Kasumi-1 (cell line): ENCODE data around the gene PEX5.
A peak's percentile ranks its signal among the peaks of the same experiment; 100 is the strongest.

Experiments
- DNase-seq, 2 experiments: peaks; one replicate each; lab custom pipeline; 2025; lab: John Stamatoyannopoulos, UW

PEX5 gene

DNA sequence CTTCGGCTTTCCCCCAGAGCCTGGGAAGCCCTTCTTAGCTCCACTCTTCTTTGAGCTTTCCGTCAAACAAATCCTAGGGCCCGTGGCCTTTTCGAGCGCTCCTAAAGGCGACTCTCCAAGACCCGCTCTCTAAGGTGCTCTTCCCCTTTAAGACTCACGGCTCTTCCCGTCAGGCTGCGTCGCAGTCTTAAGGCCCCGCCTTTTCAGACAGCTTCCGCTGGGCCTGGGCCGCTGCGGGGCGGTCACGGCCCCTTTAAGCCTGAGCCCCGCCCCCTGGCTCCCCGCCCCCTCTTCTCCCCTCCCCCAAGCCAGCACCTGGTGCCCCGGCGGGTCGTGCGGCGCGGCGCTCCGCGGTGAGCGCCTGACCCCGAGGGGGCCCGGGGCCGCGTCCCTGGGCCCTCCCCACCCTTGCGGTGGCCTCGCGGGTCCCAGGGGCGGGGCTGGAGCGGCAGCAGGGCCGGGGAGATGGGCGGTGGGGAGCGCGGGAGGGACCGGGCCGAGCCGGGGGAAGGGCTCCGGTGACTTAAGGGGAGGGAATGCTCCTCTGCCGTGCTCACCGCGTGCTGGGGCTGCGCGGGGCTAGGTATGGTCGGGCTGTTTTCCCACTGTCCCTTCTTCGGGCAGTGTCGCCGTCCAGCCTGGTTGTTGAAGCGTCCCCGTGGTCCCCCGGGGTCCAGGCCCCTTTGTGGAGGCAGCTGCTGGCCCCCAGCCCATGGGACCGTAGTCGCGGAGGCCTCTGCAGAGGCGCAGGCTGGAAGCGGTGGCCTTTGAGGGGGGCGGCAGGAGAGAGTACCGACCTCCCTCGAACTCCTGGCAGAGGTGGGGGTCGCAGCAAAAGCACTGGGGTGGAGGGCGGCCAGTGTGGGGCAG, at the start of gene PEX5:
Gene PEX5 (plus strand): TSS at position 289 of the 870 bp plus-strand sequence. CDS start 692 bp downstream, outside the sequence.
- peak; percentile 65 to 69 for DNase-seq

DNA sequence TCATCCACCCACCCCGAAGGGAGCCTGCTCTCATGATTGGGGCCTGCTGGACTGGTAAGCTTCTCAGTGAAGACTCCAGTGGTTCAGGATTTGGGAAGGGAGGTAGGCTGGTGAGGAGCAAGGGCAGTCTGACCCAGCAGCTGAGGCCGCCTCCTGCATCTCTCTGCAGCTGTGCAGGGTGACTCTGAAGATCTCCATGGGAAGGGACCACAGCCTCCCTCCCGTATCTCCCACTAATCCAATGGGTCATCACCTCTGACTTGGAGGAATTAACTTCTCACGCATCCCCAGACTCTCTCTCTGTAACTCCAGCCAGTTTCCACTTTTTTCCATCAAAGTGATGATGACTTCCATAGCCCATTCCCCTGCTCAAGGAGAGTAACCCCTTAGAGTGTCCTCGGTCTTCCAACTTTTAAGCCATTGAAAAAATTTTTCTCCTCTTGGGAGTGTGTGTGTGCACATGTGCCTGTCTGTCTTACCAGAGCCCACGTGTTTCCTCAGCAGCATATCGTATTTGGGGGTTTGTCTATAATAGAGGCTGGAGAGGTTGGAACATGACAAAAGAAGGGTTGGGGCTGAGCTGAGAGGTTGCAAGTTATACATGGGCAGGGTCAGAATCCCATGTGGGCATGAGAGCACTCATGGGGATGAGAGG, 48.0 kb upstream of the PEX5 start:
- no peak for DNase-seq

DNA sequence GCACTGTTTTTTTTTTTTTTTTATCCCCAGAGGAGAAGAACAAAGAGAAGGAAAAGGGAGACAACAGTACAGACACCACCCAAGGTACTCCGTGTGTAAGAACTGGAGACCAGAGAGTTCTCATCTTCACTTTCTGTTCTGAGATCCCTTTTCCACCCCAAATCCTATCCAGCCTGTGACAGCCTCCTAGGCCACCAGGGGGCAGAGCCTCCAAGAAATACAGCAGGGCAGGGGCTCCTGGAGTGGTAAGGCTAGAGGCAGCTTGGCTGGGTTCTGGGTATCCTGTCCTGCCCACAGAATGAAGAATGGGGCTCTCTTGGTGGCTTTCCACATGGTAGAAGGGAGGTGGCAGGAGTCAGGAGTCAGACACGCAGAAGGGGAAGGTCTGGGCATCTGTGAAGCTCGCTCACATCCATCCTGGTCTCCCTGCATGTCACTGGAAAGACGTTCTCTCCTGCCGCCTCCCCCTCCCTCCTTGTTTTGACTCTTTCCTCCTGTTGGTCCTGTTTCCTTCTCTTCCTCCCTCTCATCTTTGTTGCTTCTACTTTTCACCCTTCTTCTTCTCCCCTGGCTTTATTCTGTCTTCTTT, 47.3 kb upstream of the PEX5 start:
- DNase-seq = peak; percentile 42 to 47

DNA sequence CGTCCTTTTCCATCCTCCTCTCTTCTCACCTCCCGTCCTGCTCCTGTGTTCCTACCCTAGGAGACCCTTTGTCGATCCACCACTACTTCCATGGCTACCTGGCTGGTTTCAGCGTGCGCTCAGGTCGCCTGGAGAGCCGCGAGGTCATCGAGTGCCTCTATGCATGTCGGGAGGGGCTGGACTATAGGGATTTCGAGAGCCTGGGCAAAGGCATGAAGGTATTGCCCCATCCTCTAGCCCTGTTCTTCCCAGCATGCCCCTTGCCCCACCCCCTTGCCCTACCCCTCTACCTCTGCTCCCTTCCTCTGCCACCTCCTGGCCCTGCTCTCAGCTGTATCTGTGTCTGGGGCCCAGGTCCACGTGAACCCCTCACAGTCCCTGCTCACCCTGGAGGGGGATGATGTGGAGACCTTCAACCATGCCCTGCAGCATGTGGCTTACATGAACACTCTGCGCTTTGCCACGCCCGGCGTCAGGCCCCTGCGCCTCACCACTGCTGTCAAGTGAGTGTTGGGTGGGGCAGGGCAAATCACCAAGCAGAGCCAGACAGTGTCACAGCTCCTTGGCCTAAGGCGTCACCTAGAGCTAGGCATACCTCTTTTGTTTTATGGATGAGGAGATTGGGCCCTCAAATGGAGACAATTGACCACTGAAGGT, 46.5 kb upstream of the PEX5 start:
- DNase-seq = no peak

DNA sequence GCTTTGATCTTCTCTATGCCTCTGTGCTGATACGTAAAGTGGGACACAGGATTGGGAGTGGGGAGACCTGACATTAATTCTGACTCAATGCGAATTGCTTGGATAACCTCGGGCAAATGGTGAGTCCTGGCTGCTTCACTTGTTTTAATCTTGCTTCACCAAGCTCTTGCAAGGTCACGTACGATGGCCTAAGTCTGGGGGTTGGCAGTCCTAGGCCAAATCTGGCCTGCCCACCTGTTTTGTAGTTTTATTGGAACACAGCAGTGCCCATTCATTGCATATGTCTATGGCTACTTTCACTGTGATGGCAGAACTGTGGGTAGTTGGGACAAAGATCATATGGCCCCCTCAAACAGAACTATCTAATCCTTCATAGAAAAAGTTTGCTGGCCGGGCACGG, 45.9 kb upstream of the PEX5 start:
- no peak for DNase-seq

DNA sequence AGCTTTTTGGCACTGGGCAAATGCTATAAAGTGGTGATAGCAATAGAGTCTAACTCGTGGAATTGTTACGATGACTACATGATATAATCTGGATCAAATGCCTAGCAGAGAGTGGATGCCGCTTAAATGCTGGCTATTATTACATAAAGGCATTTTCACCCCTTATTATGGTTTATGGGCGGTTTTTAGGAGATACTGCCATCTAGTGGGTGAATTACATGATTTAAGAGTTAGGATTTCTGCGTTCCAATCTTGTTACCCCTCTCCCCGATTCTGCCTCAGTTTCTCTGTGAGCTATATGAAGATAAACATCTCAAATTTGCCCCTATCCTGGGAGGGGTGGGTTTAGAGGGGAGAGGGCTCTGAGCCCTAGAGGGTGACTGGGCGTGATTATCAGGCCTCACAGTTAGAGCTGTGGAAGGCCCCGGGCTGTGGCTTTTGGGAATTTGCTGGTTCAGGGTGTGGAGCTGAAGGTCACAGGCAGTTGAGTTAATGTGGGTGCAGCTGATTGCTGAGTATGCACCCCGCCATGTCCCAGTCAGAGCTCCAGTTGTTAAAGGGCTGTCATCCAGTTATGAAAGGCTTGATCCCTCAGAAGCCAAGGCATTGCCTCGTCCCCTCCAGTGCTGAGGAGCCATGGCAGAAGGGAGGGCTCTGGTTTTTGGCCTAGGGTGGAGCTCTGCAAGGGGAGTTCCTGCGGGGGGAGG, 44.9 kb upstream of the PEX5 start:
- DNase-seq = peak; percentile 16 to 29

DNA sequence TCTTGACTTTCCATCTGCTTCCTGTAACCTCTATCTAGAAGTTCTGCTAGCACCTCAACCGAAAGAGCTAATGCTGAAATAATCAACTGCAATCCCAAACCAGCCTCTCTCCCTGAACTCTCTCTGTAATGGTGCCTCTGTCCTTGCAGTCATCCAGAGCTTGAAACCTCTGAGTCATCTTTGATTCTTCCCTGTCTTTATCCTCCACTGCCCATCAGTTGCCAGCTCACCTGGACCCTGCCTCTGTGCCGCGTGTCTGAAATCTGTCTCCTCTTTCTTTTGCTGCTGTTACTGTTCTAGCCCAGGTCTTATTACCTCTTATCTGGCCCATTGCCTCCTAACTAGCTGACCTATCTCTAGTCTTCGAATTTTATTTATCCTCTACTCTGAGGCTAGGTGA, 43.8 kb upstream of the PEX5 start:
- DNase-seq = no peak

DNA sequence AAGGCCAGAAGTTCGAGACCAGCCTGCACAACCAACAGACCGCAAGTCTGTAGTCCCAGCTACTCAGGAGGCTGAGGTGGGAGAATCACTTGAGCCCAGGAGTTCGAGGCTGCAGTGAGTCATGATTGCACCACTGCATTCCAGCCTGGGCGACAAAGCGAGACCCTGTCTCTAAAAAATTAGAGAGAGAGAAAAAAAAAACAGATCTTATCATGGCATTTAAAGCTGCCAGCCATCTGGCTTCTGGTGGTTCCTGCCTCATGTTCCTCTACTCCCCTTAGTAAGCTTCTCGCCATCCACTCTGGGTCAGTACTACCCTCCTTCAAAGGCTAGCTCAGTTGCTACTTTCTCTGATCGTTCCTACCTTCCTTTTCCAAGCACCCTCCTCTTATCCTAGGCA, 43.3 kb upstream of the PEX5 start:
- no peak for DNase-seq

DNA sequence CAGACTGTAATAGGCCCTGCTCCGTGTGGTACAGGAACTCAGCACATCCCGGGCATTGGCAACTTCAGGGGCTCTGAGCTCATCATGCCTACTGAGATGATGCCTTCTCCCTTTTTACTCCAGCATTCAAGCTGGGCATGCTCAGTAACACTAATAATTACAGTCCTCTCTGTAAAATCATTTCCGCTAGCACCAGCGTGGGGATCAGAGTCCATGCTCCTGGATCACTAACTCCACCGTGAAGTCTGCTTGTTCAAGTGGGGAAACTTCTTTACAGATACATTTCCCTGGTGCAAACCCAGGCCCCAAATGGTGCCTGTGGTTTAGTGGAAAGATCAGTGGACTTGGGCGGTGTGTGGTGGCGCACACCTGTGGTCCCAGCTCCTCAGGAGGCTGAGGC, 42.6 kb upstream of the PEX5 start:
- DNase-seq = no peak

DNA sequence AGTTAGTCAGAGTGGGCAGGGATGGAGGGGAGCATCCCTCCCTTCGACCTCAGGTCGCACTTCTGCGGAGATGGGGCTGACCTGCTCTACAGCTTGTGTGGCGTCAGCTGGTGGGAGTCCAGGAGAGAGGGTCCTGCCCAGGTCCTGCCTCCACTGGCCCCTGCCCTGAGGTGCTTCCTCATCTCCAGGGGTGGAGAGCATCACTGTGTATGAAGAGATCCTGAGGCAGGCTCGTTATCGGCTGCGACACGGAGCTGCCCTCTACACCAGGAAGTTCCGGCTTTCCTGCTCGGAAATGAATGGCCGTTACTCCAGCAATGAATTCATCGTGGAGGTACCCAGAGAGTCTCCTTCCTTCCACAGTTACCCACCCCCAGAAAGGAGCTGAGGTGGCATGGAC, 39.1 kb upstream of the PEX5 start:
- no peak for DNase-seq

DNA sequence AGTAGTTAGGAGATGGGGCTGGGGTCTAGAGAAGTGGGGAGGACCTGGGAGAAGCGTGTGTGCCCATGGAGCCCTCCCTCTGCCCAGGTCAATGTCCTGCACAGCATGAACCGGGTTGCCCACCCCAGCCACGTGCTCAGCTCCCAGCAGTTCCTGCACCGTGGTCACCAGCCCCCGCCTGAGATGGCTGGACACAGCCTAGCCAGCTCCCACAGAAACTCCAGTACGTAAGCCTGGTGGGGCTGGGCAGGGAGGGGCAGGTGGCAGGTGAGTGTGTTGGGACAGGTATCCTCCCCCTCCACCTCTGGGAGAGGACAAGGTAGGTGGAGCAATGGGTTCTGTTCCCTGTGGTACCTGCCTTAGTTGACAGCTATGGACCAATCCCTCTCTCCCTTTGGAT, 38.6 kb upstream of the PEX5 start:
- DNase-seq = no peak

DNA sequence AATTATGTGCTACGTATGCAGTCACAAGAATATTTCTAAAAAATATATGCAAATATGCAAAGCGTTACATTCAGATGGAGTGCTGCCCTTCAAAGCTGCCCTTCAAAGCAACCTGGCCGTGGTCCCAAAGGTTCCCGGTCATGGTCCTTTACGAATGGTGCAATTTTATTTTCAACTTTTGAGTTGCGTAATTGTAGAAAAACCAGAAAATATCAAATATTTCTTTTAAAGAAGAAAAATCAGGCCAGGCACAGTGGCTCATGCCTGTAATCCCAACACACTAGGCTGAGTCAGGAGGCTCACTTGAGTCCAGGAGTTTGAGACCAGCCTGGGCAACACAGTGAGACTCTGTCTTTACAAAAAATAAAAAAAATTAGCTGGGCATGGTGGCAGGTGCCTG, 38.0 kb upstream of the PEX5 start:
- no peak for DNase-seq

DNA sequence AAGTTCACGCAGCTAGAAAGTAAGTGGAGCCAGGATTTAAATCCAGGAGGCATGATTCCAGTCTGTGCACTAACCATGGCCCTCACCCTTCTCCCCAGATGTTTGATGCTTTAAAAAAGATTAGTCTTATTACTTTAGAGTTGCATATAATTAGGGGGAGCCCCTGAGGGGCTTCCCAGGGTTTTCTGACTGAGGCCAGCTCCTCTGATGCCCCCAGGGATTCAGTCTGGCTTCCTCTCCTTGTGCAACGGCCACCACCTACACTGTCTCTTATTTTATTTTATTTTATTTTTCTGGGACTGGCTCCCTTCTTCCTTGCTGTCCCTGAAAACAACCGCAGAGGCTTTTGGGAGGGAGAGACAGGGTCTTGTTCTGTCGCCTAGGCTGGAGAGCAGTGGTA, 36.7 kb upstream of the PEX5 start:
- no peak for DNase-seq

DNA sequence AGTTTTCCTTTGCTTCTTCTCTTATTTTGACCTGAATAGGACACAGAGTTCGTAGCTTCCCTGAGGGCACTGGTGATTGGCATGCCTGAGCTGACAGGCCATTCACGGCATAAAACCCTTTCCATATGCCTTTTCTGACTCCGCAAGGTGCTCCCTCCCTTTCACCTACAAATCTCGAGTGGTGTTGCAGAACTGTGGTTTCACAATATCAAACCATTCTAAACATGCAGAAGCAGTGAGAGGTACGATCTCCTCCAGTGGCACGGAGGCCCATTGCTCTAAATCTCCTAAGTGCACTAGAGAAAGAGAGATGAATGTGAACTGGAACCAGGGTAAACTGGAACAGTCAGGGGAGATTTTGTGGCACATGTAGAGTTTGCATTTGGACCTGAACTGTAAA, 35.4 kb upstream of the PEX5 start:
- no peak for DNase-seq

DNA sequence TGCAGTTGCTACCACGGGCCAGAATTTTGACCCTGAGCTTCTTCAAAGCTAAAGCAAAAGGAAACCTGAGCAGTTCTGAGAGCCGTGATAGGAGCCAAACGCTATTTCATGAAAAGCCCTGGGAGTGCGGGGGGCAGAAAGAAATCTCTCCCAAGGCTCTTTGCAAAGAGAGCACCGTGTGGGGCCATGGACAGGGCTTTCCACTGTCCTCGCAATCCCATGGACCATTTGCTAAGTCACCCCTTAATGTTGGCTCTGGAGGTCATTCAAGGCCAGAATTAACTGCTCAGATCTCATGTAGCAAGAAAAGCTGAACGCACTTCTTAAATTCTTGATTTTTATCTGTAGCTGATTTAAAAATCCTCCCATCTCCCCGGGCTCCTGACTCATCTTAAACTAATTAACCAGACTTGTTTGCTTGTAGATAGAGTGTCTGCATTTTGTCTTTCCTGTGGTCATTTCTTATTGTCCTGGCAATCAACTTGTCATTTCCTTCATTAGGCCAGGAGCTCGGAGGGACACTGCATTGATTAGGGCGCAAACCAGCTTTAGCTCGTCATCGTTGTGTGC, 34.5 kb upstream of the PEX5 start:
- no peak for DNase-seq

DNA sequence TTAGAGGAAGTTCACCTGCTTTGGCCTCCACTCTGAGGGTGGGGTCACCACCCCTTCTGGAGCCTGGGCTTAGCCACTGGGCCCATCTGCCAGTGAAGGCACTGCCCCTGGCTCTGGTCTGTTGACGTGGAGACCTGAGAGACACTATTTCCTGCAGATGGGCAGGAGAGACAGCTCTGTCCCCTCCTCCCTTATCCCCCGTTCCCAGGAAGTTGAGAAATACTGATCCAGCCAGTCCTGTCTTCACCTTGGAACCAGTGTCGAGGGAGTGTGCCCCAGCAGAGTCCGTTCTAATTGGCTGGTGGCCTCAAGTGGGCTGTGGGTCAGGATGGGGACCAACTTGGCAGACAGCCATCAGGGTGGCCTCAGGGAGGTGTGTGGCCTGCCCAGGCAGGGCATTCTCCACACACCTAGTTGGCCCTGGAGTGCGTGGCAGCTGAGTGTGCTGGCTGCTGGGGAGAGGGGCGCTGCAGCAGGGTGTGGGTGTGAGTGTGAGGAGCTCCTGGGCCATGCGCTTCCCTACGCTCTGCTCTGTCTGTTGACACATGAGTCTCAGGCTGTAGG, 33.9 kb upstream of the PEX5 start:
- no peak for DNase-seq

DNA sequence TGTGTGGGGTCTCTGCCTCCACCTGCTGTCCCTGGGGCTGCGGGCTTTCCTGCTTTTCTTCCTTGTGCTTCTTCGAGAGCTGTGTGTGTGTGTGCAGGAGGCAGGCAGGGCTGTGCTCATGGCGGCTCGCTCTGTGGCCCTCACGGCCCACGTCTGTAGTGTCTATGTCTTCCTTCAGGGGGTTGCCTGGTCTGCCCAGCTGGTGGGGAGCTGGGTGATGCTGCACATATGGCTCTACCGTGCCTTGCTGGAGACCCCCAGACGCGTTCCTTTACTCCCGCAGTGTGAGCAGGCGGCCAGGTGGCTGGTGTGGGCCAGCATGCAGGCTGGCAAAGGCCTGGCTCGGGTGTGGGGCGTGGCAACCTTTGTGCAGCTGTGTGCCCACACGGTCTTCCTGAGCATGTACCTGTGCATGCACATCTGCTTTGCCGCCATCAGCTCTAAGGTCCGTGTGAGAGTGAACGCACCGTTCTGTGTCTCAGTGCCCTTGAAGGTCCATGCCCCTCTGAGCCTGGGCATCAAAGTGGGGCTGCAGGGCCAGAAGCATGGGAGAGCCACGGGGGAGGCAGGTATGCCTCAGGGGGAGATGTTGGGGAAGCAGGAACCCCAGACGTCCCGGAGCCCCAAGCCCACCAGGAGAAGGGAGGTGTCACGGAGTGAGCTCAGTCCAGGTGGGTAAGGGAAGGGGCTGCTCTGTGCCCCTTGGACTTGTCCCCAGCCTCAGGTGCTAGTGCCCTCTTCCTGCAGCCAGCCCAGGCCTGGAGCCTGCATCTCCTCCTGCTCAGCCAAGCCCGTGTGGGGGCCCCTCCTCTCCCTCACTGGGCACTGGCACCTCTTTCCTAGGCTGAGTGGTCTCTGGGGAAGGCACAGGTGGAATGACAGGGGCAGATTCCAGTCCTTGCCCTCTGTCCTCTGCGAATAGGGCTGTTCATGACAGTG, 33.0 kb upstream of the PEX5 start:
- DNase-seq = no peak

DNA sequence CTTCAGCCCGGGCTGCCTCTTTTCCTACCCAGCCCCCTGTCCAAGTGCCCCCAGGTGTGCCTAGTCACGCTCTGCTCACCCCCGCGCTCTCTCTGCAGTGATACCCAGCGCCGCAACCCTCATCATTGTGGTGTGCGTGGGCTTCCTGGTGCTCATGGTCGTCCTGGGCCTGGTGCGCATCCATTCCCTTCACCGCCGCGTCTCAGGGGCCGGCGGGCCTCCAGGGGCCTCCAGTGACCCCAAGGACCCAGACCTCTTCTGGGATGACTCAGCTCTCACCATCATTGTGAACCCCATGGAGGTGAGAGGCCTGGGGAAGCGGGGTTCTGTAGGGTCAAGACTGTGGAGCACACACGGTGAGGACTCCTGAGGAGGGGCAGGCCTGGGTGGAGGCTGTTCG, 32.1 kb upstream of the PEX5 start:
- DNase-seq = no peak

DNA sequence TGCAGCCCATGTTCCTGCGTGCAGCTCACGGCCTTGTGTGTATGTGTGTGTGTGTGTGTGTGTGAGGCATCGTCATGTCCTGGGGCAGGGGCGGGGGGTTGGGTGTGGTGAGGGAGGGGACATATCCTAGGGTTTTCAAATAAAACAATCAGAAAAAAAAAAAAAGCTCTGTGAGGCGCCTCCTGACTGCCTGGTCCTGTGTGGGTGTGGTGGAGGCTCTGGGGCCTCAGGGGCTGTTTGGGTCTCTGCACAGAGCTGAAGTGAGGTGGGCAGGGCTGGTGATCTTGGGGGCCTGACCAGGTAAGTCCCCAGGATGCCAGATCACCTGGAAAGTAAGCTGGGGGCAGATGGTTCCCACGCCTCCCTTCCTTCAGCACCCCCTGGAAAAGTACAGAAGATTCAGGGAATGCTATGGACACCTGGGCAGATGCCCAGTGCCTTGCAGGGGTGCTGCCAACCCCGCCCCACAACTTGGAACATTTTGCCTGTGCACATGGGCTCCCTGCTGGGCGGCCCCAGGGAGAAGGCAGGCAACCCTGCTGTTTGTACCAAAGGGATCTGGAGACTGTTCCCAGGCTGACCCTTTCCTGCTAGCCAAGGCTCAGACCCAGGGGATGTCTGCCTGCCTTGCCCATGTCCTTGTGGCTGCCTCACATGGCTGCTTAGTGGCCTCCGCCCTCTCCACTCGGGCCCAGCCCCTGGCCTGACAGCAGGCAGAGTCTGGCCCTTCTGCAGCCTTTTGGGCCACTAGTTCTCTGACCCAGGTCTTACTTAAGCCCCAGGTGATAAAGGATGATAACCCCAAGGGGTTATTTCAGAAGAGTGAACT, 30.5 kb upstream of the PEX5 start:
- DNase-seq = no peak
